Ectodermal cell (in vitro differentiated cells): ENCODE data around the gene WDR81.

Experiments used
- H3K27ac ChIP-seq: 2 replicates; pipeline ENCODE4 v1.7.0; 2013; ENCODE audit warnings: mild to moderate bottlenecking, low read depth, low read length; ENCODE audit not compliant: insufficient read depth, poor library complexity, severe bottlenecking
- H3K27me3 ChIP-seq: 2 replicates; pipeline ENCODE4 v1.7.0; 2013; ENCODE audit warnings: mild to moderate bottlenecking, low read length; ENCODE audit not compliant: insufficient read depth, control insufficient read depth, poor library complexity, severe bottlenecking
- H3K36me3 ChIP-seq: one replicate; pipeline ENCODE4 v1.7.0; 2013; ENCODE audit warnings: low read length; ENCODE audit not compliant: control insufficient read depth, insufficient read depth
- H3K4me1 ChIP-seq: one replicate; pipeline ENCODE4 v1.7.0; 2013; ENCODE audit warnings: low read length; ENCODE audit not compliant: control insufficient read depth, insufficient read depth
- H3K4me3 ChIP-seq: 2 replicates; pipeline ENCODE4 v1.7.0; 2013; ENCODE audit warnings: low read depth, low read length, control low read depth; ENCODE audit not compliant: insufficient read depth
- H3K9me3 ChIP-seq: 2 replicates; pipeline ENCODE4 v1.7.0; 2013; ENCODE audit warnings: mild to moderate bottlenecking, low read length, moderate library complexity; ENCODE audit not compliant: control insufficient read depth
- WGBS, 2 experiments: methylation state at CpG; one replicate each; pipeline ENCODE4 v1.1.7; 2013; ENCODE audit warnings: missing lambda C conversion rate in 2 of 2; 5-methylcytosine and 5-hydroxymethylcytosine counted together

WDR81 gene

DNA sequence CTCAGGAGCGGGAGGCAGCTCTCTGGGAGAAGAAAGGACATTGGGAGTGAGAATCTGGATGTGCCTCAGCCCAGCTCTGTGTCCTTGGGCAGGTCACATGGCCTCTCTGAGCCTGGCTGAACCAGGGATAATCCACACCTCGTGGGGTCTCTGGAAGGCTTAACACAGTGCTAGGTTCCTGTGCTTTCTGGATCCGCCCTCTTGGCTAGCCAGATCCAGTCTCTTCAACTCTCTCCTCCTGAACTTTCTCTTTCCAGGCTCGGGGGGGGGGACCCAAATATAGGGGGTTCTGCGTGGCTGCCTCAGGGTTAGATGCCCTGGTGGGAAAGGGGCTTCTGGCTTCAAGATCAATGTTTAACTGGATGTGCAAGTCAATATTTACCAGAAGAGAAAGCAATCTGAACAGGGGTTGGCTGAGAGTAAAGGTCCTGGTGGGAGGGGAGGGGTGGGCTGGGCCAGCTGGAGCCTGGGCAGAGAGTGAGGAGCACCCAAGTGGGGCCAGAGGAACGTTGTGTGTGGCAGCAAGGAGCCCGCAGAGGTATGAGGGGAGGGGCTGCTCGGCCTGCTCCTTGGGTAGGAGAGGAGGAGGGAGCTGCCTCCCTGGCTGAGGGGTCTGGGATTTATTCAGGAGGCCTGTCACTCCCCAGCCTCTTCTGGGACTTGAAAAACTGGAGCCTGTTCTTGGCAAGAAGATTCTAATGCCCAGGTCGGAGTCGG is 18.0 kb downstream of the WDR81 start, which contains the start of gene SERPINF2:
TSS of gene SERPINF2 (plus strand) at position 501 of the 717 bp plus-strand sequence. CDS start 2,125 bp downstream, outside the sequence.
- Histone ChIP-seq H3K27ac (no peak within 1 kb of the TSS), H3K27me3 (no peaks in the 10 kb centered on the region), H3K36me3 (no peaks in the 10 kb centered on the region), H3K4me1 (no peaks in the 10 kb centered on the region), H3K9me3 (no peaks in the 10 kb centered on the region), H3K4me3 (no peak within 1 kb of the TSS)
- 62 to 71% methylated on average over 10 of the region's 10 CpGs for WGBS, 2 experiments

- Histone ChIP-seq H3K4me1 (no peaks in the 10 kb centered on the region), H3K27me3 (no peaks in the 10 kb centered on the region), H3K36me3 (no peaks in the 10 kb centered on the region), H3K4me3 (no peak overlapping the region), H3K27ac (no peak overlapping the region), H3K9me3 (no peaks in the 10 kb centered on the region)
- WGBS, 2 experiments: 86 to 92% methylated on average over 2 of the region's 2 CpGs
Observed at GRCh38 chr17:1743088-1743439, 18.6 kb downstream of the WDR81 start.

- WGBS, 2 experiments: 88% methylated on average over 26 to 29 of the region's 29 CpGs
- Histone ChIP-seq H3K27ac (no peak overlapping the region), H3K4me3 (no peak overlapping the region), H3K27me3 (no peaks in the 10 kb centered on the region), H3K4me1 (no peaks in the 10 kb centered on the region), H3K36me3 (no peaks in the 10 kb centered on the region), H3K9me3 (no peaks in the 10 kb centered on the region)
Observed at GRCh38 chr17:1744551-1745512, 20.3 kb downstream of the WDR81 start.

DNA sequence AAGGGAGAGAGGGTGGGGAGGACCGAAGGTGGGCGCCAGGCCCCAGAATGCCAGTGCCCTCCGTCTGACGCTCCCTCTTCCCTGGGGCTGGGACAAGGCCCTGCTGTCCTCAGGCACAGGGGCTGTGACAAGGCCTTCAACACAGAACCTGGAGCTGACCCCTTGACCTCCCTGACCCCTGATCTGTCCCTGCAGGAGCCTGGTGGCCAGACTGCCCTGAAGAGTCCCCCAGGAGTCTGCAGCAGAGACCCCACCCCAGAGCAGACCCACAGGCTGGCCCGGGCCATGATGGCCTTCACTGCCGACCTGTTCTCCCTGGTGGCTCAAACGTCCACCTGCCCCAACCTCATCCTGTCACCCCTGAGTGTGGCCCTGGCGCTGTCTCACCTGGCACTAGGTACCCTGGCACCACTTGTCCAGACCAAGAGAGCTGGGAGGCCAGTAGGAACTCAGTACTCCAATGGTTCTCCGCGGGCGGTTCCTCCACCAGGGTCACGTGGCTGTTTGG is 21.1 kb downstream of the WDR81 start:
- Histone ChIP-seq H3K27me3 (no peaks in the 10 kb centered on the region), H3K4me1 (no peaks in the 10 kb centered on the region), H3K4me3 (no peak overlapping the region), H3K9me3 (no peaks in the 10 kb centered on the region), H3K27ac (no peak overlapping the region), H3K36me3 (no peaks in the 10 kb centered on the region)
- 91 to 93% methylated on average over 12 of the region's 12 CpGs for WGBS, 2 experiments

DNA sequence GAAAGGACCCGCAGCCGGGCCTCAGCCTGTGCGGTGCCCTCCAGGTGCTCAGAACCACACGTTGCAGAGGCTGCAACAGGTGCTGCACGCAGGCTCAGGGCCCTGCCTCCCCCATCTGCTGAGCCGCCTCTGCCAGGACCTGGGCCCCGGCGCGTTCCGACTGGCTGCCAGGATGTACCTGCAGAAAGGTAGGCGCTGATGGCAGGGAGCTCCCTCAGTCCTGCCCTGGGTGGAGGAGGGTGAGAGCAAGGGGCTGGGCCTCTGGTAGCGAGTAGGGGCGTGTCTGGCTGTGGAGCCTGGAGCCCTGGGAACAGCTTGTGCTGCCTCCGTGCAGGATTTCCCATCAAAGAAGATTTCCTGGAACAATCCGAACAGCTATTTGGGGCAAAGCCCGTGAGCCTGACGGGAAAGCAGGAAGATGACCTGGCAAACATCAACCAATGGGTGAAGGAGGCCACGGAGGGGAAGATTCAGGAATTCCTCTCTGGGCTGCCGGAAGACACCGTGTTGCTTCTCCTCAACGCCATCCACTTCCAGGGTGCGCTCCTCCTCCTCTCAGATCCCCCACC is 22.6 kb downstream of the WDR81 start:
- Histone ChIP-seq H3K4me1 (no peaks in the 10 kb centered on the region), H3K9me3 (no peaks in the 10 kb centered on the region), H3K27me3 (no peaks in the 10 kb centered on the region), H3K36me3 (no peaks in the 10 kb centered on the region), H3K27ac (no peak overlapping the region), H3K4me3 (no peak overlapping the region)
- WGBS, 2 experiments: 84% methylated on average over 22 of the region's 22 CpGs

- H3K27me3 ChIP-seq: no peaks in the 10 kb centered on the region
- H3K4me3 ChIP-seq: no peak overlapping the region
- WGBS, 2 experiments: 82 to 87% methylated on average over 9 of the region's 9 CpGs
- no peak overlapping the region for H3K27ac ChIP-seq
- H3K36me3 ChIP-seq: no peaks in the 10 kb centered on the region
- peaks cover 11% of the 10 kb centered on the region for H3K4me1 ChIP-seq
- no peaks in the 10 kb centered on the region for H3K9me3 ChIP-seq
Observed at GRCh38 chr17:1750628-1751027, 26.1 kb downstream of the WDR81 start.

DNA sequence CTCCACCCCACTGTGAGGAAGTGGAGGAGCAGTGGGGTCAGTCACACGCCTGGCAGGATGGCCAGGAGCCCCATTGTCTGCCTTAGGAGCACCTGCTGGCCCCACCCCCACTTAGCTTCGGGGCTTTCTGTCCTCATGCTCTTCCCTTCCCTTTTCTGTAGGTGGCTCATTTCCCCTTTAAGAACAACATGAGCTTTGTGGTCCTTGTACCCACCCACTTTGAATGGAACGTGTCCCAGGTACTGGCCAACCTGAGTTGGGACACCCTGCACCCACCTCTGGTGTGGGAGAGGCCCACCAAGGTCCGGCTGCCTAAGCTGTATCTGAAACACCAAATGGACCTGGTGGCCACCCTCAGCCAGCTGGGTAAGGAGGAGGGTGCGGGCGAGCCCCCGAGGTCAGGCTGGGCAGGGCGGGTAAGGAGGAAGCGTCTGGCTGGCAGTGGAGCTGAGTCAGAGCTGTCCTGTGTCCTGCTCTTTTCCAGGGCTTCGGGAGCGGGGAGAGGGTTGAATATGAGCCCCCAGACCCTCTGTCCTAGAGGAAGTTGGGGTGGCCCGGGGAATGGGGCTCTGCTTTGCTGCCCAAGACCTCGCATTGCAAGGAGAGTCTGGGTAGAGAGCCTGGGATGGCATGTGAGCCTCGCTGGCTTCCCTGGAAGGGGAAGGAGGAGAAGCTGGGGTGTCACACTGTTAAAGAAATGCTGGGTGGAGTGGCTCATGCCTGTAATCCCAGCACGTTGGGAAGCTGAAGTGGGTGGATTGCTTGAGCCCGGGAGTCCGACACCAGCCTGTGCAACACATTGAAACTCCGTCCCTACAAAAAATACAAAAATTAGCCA is 28.1 kb downstream of the WDR81 start:
- no peak overlapping the region for H3K27ac ChIP-seq
- 70 to 73% methylated on average over 18 of the region's 18 CpGs for WGBS, 2 experiments

GRCh38 chr17:1753767-1754429 is 29.4 kb downstream of the WDR81 start:
- Histone ChIP-seq H3K36me3 (no peaks in the 10 kb centered on the region), H3K27me3 (no peaks in the 10 kb centered on the region), H3K4me1 (peaks cover 11% of the 10 kb centered on the region), H3K4me3 (no peak overlapping the region), H3K9me3 (no peaks in the 10 kb centered on the region), H3K27ac (no peak overlapping the region)
- WGBS, 2 experiments: 74 to 75% methylated on average over 23 of the region's 23 CpGs

More for the DNA sequence above, 28.1 kb downstream of the WDR81 start:
- H3K9me3 ChIP-seq: no peaks in the 10 kb centered on the region
- H3K4me1 ChIP-seq: peaks cover 11% of the 10 kb centered on the region
- H3K36me3 ChIP-seq: no peaks in the 10 kb centered on the region
- no peaks in the 10 kb centered on the region for H3K27me3 ChIP-seq
- H3K4me3 ChIP-seq: no peak overlapping the region

- no peak overlapping the region for H3K4me3 ChIP-seq
- H3K27me3 ChIP-seq: no peaks in the 10 kb centered on the region
- no peaks in the 10 kb centered on the region for H3K36me3 ChIP-seq
- H3K27ac ChIP-seq: no peak overlapping the region
- no peaks in the 10 kb centered on the region for H3K9me3 ChIP-seq
- WGBS, 2 experiments: 67 to 71% methylated on average over 25 of the region's 25 CpGs
- peaks cover 11% of the 10 kb centered on the region for H3K4me1 ChIP-seq
Observed at GRCh38 chr17:1754430-1755112, 30.1 kb downstream of the WDR81 start.
